Measurements from ENCODE around the gene ZC3HAV1L.

ZC3HAV1L gene

GRCh38 chr7:139075871-139076686, 40.2 kb upstream of the ZC3HAV1L start:
- Histone ChIP-seq H3K9ac (ENCODE audit: low read depth, low read length) (no peak overlapping the region), H3K4me2 (ENCODE audit: insufficient read depth, low read length) (no peak overlapping the region), H3K9me3 (ENCODE audit: insufficient read depth, low read length, severe bottlenecking) (no peaks in the 10 kb centered on the region), H2AFZ (ENCODE audit: low read depth, low read length) (no peak overlapping the region), H3K36me3 (ENCODE audit: insufficient read depth, low read length) (peaks cover 98% of the 10 kb centered on the region), H4K20me1 (ENCODE audit: insufficient read depth, low read length) (peaks cover 54% of the 10 kb centered on the region), H3K4me3 (ENCODE audit: low read depth in 1 of 2, low read length in 2 of 2) (no peak overlapping the region), H3K27ac (ENCODE audit: low read length) (no peak overlapping the region), H3K79me2 (ENCODE audit: insufficient read depth, low read length) (peaks cover 73% of the 10 kb centered on the region), H3K4me1 (ENCODE audit: insufficient read depth, low read length) (peaks cover 46% of the 10 kb centered on the region), H3K27me3 (ENCODE audit: insufficient read depth, low read length, poor library complexity) (no peaks in the 10 kb centered on the region)
- no peak for DNase-seq
- TF ChIP-seq CTCF (IDR thresholded peaks at IDR 0.05; ENCODE audit: borderline replicate concordance, extremely low read depth, low read length, poor library complexity, severe bottlenecking), result no peak
- TF ChIP-seq EZH2 (IDR thresholded peaks at IDR 0.05; ENCODE audit: borderline replicate concordance, low read depth, low read length, severe bottlenecking), result no peak
- ATAC-seq (ENCODE audit: insufficient read depth, low read depth), result no peak

GRCh38 chr7:139075031-139075652, 39.3 kb upstream of the ZC3HAV1L start:
- peaks cover 70% of the 10 kb centered on the region for H3K79me2 ChIP-seq (ENCODE audit: insufficient read depth, low read length)
- peak; percentile 61 for ATAC-seq (ENCODE audit: insufficient read depth, low read depth)
- no peaks in the 10 kb centered on the region for H3K9me3 ChIP-seq (ENCODE audit: insufficient read depth, low read length, severe bottlenecking)
- DNase-seq, result peak; percentile 78
- no peak overlapping the region for H3K4me3 ChIP-seq (ENCODE audit: low read depth in 1 of 2, low read length in 2 of 2)
- H3K4me2 ChIP-seq (ENCODE audit: insufficient read depth, low read length), result peak overlapping the region; percentile 50; the same call in 1 of the 2 replicates
- peak overlapping the region; percentile 31; the same call in 1 of the 2 replicates for H3K9ac ChIP-seq (ENCODE audit: low read depth, low read length)
- no peak overlapping the region for H2AFZ ChIP-seq (ENCODE audit: low read depth, low read length)
- H3K27ac ChIP-seq (ENCODE audit: low read length), result peak overlapping the region; percentile 83
- H3K4me1 ChIP-seq (ENCODE audit: insufficient read depth, low read length), result peaks cover 47% of the 10 kb centered on the region
- no peak for TF ChIP-seq EZH2 (IDR thresholded peaks at IDR 0.05; ENCODE audit: borderline replicate concordance, low read depth, low read length, severe bottlenecking)
- peak; percentile 91 for TF ChIP-seq CTCF (IDR thresholded peaks at IDR 0.05; ENCODE audit: borderline replicate concordance, extremely low read depth, low read length, poor library complexity, severe bottlenecking)
- peaks cover 47% of the 10 kb centered on the region; the same call in 1 of the 2 replicates for H4K20me1 ChIP-seq (ENCODE audit: insufficient read depth, low read length)
- H3K27me3 ChIP-seq (ENCODE audit: insufficient read depth, low read length, poor library complexity), result no peaks in the 10 kb centered on the region
- peaks cover 95% of the 10 kb centered on the region for H3K36me3 ChIP-seq (ENCODE audit: insufficient read depth, low read length)

DNA sequence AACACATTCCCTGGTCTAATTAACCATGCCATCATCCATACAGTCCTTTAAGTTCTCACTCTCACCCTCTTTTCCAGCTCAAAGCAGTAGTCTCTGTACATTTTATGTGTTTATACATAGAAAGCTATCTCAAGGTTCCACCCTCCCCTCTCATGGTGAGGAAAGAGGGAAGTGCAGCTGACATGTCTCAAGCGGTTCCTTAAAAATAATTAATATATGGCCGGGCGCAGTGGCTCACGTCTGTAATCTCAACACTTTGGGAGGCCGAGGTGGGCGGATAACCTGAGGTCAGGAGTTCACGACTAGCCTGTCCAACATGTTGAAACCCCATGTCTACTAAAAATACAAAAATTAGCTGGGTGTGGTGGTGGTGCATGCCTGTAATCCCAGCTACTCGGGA, 37.0 kb upstream of the ZC3HAV1L start:
- TF ChIP-seq CTCF (IDR thresholded peaks at IDR 0.05; ENCODE audit: borderline replicate concordance, extremely low read depth, low read length, poor library complexity, severe bottlenecking) (no peak), EZH2 (IDR thresholded peaks at IDR 0.05; ENCODE audit: borderline replicate concordance, low read depth, low read length, severe bottlenecking) (no peak)
- peak overlapping the region; percentile 85 for H3K27ac ChIP-seq (ENCODE audit: low read length)
- H3K4me3 ChIP-seq (ENCODE audit: low read depth in 1 of 2, low read length in 2 of 2), result no peak overlapping the region
- peaks cover 94% of the 10 kb centered on the region for H3K36me3 ChIP-seq (ENCODE audit: insufficient read depth, low read length)
- H4K20me1 ChIP-seq (ENCODE audit: insufficient read depth, low read length), result peaks cover 40% of the 10 kb centered on the region
- ATAC-seq (ENCODE audit: insufficient read depth, low read depth), result no peak
- no peaks in the 10 kb centered on the region for H3K9me3 ChIP-seq (ENCODE audit: insufficient read depth, low read length, severe bottlenecking)
- H3K9ac ChIP-seq (ENCODE audit: low read depth, low read length), result peak overlapping the region; percentile 38
- no peak overlapping the region for H2AFZ ChIP-seq (ENCODE audit: low read depth, low read length)
- H3K27me3 ChIP-seq (ENCODE audit: insufficient read depth, low read length, poor library complexity), result no peaks in the 10 kb centered on the region
- H3K4me1 ChIP-seq (ENCODE audit: insufficient read depth, low read length), result peaks cover 47% of the 10 kb centered on the region
- H3K4me2 ChIP-seq (ENCODE audit: insufficient read depth, low read length), result peak overlapping the region; percentile 4; the same call in 1 of the 2 replicates
- no peak for DNase-seq
- H3K79me2 ChIP-seq (ENCODE audit: insufficient read depth, low read length), result peaks cover 72% of the 10 kb centered on the region
